ENCODE results near the gene C2orf74.
A peak's percentile ranks its signal among the peaks of the same experiment; 100 is the strongest.
"Not testable (repeated sequence)": the region's sequence is repeated elsewhere in the genome, so short reads cannot be mapped to it uniquely, and the experiment has no call there.

Gene C2orf74

GRCh38 chr2:61173116-61173515 lies 11.1 kb downstream of the C2orf74 start:
- no peak for DNase-seq (ENCODE audit: low read depth, low spot score)

- DNase-seq (ENCODE audit: low read depth, low spot score): no peak
Observed at GRCh38 chr2:61175036-61175435, 13.0 kb downstream of the C2orf74 start.

GRCh38 chr2:61176755-61177726 lies 15.1 kb downstream of the C2orf74 start:
- peak; percentile 50 for DNase-seq (ENCODE audit: low read depth, low spot score)

- DNase-seq (ENCODE audit: low read depth, low spot score): no peak
Observed at GRCh38 chr2:61177727-61178549, 15.9 kb downstream of the C2orf74 start.

- DNase-seq (ENCODE audit: low read depth, low spot score): no peak
Observed at GRCh38 chr2:61178603-61179545, 16.9 kb downstream of the C2orf74 start.

- no peak for DNase-seq (ENCODE audit: low read depth, low spot score)
Observed at GRCh38 chr2:61179701-61180639, 18.0 kb downstream of the C2orf74 start.

- no peak for DNase-seq (ENCODE audit: low read depth, low spot score)
Observed at GRCh38 chr2:61180686-61181085, 18.7 kb downstream of the C2orf74 start.

- DNase-seq (ENCODE audit: low read depth, low spot score): no peak
Observed at GRCh38 chr2:61181382-61182058, 19.5 kb downstream of the C2orf74 start.

GRCh38 chr2:61182059-61182383 lies 20.0 kb downstream of the C2orf74 start:
- no peak for DNase-seq (ENCODE audit: low read depth, low spot score)

- DNase-seq (ENCODE audit: low read depth, low spot score): no peak
Observed at GRCh38 chr2:61183795-61184194, 21.8 kb downstream of the C2orf74 start.

- no peak for DNase-seq (ENCODE audit: low read depth, low spot score)
Observed at GRCh38 chr2:61184263-61184662, 22.3 kb downstream of the C2orf74 start.

- DNase-seq (ENCODE audit: low read depth, low spot score): no peak
Observed at GRCh38 chr2:61185231-61185728, 23.3 kb downstream of the C2orf74 start.

- DNase-seq (ENCODE audit: low read depth, low spot score): no peak
Observed at GRCh38 chr2:61187085-61187484, 25.1 kb downstream of the C2orf74 start.

GRCh38 chr2:61193670-61194561 lies 31.9 kb downstream of the C2orf74 start:
- DNase-seq (ENCODE audit: low read depth, low spot score): no peak

GRCh38 chr2:61194646-61195045 lies 32.7 kb downstream of the C2orf74 start:
- DNase-seq (ENCODE audit: low read depth, low spot score): not testable (repeated sequence)

- no peak for DNase-seq (ENCODE audit: low read depth, low spot score)
Observed at GRCh38 chr2:61196671-61197070, 34.7 kb downstream of the C2orf74 start.

GRCh38 chr2:61205132-61205531 lies 43.1 kb downstream of the C2orf74 start:
- no peak for DNase-seq (ENCODE audit: low read depth, low spot score)

- DNase-seq (ENCODE audit: low read depth, low spot score): no peak
Observed at GRCh38 chr2:61210332-61210981, 48.5 kb downstream of the C2orf74 start.
